A549 treated with dexamethasone at 1 μM for 4 hours (cell line): ENCODE results near the gene HIC2. TPM values are rescaled to one million over a fixed set of nuclear protein-coding genes. Genes with fewer than 3 reads are reported as not detected.

Experiments
- total RNA-seq: library from RNA; stranded (reverse); fragments of 200-300 nt; extraction: Qiagen RNA extraction; gene quantifications from 5 replicates; pipeline ENCODE4 v1.2.3, GENCODE V29; 2022

The HIC2 gene, protein sequence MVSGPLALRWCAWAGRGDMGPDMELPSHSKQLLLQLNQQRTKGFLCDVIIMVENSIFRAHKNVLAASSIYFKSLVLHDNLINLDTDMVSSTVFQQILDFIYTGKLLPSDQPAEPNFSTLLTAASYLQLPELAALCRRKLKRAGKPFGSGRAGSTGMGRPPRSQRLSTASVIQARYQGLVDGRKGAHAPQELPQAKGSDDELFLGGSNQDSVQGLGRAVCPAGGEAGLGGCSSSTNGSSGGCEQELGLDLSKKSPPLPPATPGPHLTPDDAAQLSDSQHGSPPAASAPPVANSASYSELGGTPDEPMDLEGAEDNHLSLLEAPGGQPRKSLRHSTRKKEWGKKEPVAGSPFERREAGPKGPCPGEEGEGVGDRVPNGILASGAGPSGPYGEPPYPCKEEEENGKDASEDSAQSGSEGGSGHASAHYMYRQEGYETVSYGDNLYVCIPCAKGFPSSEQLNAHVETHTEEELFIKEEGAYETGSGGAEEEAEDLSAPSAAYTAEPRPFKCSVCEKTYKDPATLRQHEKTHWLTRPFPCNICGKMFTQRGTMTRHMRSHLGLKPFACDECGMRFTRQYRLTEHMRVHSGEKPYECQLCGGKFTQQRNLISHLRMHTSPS
- total RNA-seq = 1.9 to 3.0 TPM (median 2.9 TPM) in 5 replicates

DNA sequence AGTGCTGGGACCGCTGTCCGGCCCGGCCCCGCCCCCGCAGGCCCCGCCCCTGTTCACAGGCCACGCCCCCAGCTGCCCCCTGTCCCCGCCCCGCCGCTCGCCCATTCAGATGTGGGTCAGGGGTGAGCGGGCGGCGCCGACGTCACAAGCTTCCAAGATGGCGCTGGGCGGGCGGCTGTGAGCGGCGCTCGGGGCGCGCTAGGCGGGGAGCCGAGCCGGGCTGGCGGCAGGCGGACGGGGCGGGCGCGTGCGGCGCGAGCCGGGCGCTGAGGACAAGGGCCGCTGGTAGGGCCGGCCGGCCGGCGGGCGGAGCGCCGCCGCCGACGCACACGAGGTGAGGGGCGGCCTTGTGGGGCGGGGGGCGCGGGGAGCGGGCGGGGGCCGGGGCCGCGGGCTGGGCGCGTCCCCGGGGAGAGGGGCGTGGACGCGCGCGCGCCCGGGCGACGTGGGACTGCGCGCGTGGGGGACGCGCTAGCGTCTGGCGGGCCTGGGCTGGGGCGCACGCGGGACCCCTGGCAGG, at the start of gene HIC2:
HIC2 (plus strand) TSS at position 145 of the 520 bp plus-strand sequence. CDS start 25,461 bp downstream, outside the sequence.

DNA sequence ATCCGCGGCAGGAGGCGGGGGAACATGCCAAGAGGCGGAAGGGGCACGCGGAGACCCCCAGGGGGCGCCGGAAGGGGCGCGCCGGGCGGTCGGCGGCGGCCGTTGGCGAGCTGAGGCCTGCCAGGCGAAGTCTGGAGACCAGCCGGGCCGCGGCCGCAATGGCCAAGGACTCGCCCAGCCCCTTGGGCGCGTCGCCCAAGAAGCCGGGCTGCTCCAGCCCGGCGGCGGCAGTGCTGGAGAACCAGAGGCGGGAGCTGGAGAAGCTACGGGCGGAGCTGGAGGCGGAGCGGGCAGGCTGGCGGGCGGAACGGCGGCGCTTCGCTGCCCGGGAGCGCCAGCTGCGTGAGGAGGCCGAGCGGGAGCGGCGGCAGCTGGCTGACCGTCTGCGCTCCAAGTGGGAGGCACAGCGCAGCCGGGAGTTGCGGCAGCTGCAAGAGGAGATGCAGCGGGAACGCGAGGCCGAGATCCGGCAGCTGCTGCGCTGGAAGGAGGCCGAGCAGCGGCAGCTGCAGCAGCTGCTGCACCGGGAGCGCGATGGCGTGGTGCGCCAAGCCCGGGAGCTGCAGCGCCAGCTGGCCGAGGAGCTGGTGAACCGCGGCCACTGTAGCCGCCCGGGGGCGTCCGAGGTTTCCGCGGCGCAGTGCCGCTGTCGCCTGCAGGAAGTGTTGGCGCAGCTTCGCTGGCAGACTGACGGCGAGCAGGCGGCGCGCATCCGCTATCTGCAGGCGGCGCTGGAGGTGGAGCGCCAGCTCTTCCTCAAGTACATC, 33.3 kb upstream of the HIC2 start, which contains the start of gene RIMBP3B:
RIMBP3B (plus strand) TSS at position 51 of the 767 bp plus-strand sequence; CDS start at position 159, 108 bp downstream.

DNA sequence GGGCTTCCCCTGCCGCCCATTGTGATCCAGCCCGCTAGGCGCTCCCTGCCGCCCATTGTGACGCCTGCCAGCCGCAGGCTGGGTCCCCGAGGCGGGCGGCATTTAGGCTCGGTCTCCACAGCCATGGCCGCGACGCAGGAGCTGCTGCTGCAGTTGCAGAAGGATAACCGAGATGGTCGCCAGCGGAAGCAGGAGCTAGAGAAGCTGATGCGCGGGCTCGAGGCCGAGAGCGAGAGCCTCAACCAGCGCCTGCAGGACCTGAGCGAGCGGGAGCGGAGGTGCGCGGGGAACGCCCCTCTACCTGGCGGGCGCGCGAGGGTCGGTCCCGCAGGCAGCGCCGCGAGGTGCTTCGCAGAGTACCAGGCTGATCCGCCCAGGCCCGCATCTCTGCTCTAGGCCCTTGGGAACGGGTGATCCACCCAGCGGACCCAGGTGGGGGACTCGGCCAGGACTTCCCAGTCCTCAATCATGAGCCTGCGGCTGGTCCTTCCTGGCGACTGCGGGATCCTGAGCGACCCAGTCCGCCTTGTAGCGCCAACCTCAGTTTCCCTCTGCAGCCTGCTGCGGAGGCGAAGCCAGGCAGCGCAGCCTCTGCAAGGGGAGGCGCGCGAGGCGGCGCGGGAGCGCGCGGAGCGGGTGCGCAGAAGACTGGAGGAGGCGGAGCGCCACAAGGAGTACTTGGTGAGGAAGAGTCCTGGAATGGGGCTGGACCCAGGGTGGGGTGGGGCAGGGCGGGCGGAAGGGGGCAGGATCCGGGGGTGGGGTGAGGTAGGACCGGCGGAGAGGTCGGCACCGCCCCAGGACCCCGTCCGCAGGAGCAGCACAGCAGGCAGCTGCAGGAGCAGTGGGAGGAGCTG, 50.4 kb downstream of the HIC2 start, which contains the start of gene TMEM191C:
TMEM191C (plus strand) TSS at position 51 of the 857 bp plus-strand sequence; CDS start at position 124, 73 bp downstream.

Other genes with a start within 250 kb of the HIC2 start
- 0.24 to 0.45 TPM (median 0.37 TPM) in 5 replicates for gene RIMBP3B, start 33.6 kb upstream of the HIC2 start, total RNA-seq
- 0.56 to 0.84 TPM (median 0.71 TPM) in 5 replicates for gene TMEM191C, start 50.0 kb downstream of the HIC2 start, total RNA-seq
- 0.18 to 0.28 TPM (median 0.22 TPM) in 4 of 5 replicates, not detected in the other for gene RIMBP3C, start 134.1 kb downstream of the HIC2 start, total RNA-seq
- gene UBE2L3, start 150.3 kb downstream of the HIC2 start, total RNA-seq = 61.9 to 78.8 TPM (median 66.0 TPM) in 5 replicates
- 33.5 to 47.4 TPM (median 46.0 TPM) in 5 replicates for gene YDJC, start 212.7 kb downstream of the HIC2 start, total RNA-seq
- gene CCDC116, start 215.4 kb downstream of the HIC2 start, total RNA-seq = 0.06 to 0.14 TPM (median 0.09 TPM) in 3 of 5 replicates, not detected in the others
- 34.8 to 45.7 TPM (median 38.7 TPM) in 5 replicates for gene SDF2L1, start 224.9 kb downstream of the HIC2 start, total RNA-seq
- 13.8 to 22.5 TPM (median 19.9 TPM) in 5 replicates for gene PPIL2, start 248.6 kb downstream of the HIC2 start, total RNA-seq